GM18520 (cell line): ENCODE measurements around the gene ADAMTS17.

ENCODE experiments used
- ATAC-seq: cut with Tn5 transposase; IDR thresholded peaks from one replicate; pipeline ENCODE4 v1.9.1; 2021; ENCODE audit not compliant: unreplicated experiment

The ADAMTS17 gene

DNA sequence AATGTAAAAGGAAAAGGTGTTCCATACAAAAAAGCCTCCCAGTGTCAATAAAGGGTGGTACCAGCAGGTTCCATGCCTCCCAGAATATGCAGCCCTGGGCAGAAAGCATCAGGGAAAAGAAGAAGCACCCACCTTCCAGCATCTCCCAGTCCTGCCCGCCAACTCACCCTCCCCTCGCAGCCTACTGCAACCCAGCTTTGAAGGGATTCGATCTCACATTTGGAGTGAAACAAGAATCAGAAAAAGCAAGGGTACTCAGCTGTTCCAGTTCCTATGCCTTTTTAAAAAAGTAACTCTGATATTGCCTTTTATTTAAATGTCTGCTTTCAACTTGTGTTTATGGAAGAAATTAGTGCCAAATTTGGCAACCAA is 166.9 kb downstream of the ADAMTS17 start:
- no peak for ATAC-seq

DNA sequence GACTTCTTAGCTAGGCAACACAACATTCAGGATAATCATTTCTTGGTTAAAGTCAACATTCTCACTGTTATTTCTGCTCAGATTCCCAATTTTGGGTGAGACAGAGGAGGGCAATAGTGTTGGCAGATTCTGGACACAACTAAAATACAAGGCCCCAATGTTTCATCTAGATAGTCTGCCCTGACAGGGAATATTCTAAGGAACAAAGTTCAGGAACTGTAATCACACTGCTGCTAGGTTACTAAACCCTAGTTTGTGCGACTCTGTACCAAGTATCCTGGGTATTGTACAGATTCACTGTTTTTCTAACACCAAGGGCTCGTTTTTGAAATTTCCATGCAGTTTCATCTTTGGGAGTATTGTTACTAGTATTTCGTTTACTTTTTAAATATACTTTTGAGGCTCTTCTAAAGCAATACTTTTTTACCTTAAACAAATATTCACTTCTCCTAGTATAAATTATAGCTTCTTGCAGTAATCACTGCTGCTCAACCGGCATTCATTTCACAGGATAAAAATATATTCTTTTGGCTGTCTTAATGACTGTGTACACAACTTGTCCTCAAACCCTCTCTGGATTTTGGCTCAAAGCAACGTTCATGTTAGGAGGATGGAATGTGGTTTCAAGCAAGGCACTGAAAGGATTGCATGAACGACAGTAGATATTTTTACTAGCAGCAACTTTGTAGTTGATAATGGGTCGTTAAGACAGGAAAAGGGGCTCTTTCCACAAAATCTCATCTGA is 167.4 kb downstream of the ADAMTS17 start:
- ATAC-seq: no peak

DNA sequence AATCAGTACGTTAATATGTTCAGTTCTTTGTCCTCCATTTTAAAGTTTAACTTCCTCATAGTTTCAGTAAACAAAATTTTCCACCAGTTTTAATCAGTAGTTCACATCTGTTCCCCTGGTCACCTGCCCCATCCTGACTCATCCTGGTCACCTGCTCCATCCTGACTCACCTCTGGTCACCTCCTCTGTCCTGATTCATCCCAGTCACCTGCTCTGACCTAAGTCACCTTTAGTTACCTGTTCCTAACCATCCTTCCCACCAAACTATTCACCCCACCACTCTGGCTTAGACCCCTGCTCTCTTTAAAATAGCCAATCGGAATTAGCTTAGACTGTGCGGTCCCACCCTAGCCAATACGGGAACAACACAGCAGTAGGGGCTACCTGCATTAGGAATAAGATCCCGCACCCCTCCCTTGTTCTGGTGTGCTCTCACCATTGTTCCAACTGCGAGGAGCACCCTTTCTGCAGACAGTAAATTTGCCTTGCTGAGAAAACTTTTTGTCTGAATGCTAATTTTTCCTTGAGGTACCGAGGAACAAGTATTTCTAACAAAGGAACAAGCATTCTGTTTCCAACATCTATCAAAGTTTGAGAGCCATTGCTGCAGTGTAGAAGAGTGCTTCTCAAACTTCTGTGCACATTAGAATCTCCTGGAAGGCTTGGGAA is 169.3 kb downstream of the ADAMTS17 start:
- ATAC-seq: no peak

DNA sequence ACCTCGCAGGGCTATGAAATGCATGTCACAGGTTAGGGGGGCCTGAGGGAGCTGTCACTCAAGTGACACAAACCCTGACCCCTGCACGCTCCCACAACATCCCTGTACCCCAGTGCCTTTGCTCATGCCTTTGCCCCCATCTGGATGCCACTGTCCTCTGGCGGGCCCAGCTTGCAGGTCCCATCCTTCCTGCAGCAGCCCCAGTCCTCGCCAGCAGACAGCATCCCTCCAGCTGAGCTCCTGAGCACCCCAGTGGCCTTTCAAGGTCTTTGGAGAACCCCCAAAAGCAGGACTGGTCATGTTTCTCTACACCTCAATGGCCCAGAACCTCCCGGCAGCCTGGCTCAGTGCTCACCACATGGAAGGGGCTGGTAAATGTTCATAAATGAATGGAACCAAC is 170.4 kb downstream of the ADAMTS17 start:
- ATAC-seq: no peak

DNA sequence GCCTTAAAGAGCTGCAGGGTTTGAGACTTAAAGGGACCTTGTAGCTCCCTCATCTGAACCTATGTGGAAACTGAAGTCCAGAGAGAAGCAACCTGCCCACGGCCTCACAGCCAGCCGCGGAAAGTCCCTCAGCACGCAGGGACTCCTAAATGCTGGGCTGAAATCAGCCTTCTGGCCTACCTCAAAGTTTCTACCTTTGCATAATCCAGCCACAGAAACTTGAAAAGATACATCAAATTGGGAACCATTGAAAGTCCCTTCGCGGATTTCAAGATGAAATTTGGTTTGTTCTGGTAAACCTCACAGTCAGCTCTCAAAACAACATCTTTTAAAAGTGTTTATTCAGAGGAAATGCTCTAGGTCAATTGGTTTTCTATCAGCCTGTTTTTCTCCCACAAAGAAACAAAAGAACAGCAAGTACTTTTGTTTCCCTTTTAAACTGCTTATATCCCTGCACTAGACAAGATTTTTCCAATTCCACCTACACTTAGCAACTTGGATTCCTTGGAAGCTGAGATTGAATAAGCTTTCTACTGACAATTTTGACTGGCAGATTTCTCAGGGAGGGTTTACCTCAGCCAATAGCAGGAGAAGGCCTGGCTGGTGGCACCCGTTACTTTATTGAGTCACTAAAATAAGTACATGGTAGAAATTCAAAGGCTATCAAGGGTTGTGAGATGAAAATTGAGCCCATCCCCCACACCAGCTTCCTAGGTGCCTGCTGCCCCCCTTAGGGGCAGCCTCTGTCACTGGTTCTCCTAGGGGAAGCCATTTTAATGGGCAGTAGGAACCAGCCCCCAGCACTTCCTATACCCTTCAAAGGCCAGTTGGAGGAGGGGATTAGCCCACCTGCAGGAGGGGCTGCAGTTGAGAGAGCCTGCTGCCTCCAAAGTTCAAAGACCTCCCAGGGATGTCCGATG is 171.2 kb downstream of the ADAMTS17 start:
- ATAC-seq: peak; percentile 93

DNA sequence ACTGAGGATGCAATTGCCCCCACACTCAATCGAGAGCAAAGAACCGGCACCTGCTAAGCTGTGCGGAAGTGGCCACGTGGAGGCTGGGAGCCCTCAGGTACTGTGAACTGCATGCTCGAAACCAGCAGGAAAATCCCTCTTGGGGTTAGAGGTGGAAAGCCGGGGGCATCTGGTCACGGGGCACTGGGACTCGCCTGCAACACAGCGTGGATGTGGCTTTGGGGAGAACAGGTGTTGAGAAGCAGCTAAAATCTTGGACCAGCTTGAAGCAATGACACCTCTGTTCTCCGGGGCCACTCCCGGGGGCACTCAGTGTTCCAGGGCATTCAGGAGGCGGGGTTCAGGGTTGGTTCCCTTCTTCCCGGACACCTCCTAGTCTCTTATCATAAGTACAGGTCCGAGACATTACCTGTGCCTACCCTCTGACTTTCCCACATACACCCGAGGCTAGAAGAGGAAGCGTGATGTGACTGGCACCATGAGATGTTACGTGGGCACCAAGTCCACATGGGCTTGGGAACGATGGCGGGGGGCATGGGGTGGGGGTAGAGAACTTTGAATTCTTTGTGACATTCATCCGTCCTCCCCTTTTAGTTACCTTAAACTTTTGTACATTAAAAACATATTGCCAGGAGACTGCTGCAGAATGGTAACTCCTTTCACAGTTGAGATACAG is 172.0 kb downstream of the ADAMTS17 start:
- no peak for ATAC-seq

DNA sequence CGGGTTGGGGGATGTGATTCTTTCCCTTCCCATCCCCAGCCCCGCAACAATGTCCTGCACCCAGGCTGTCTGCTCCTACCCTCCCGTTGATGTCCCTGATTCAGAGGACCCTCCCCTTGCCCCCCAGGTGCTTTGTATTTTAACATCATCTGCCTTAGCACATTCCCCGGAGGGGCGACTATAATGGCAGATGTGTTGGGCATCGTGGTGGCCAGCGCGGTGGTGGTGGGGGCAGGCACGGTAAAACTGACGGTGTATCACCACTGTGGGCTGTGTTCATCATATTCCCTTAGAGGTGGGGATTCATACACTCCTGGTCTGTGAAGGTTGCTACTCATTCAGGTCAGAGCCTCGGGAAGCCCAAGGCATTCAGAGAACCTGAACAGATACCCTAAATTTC is 173.0 kb downstream of the ADAMTS17 start:
- ATAC-seq: no peak

DNA sequence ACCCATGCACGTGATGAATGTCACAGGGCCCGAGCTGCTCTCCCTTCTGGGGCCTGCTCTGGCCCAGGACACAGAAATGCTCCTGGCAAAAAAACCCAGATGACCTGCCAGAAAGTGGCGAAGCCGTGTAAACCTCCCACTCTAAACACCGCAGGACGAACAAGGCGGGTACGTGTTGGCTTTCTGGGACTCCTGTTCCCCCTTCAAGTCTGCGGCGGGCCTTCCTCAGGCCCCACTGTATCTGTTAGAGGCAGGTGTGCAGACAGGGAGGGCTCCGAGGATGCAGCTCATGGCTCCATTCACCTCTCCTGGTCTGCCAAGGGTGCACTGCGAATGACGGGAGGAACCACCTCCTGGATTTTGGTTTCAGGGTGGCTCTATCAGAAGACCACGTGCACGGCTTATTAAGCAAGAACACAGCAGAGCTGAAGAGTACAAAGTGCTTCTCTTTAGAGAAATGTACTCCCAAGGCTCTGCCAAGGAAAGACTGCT is 173.8 kb downstream of the ADAMTS17 start:
- ATAC-seq: no peak

DNA sequence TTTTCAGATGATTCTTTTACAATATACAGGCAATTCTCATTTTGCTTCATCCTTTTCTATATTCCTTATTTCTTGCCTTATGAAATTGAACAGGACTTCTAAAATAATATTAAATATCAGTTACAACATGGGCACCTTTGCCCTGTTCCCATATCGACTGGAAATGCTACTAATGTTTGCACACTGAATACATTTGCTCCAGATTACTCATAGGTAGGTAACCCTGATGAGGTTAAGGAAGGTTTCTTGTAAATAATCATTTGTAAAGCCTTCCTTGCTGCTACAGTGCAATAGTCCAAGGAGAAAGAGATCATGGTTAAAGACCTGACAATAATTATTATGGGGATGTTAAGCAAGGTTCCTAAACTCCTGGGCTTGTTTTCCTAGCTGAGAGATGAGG is 175.5 kb downstream of the ADAMTS17 start:
- no peak for ATAC-seq

DNA sequence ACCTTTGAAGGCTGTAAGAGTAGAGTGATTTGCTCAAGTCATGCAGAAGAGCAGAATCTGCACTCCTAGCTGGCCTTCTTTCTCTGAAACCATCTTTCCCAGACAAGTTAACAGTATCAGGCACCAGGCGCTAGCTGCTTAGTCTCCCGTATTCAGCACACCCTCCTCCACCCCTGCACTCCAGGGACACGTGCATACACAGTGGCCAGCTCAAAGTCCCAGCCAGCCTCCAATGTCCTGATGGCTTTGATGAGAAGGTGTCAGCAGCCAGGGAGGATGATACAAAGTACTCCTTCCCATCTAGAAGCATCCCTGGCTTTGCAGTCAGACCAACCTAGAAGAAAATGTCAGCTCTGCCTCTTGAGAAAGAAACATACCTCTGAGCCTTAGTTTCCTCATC is 177.8 kb downstream of the ADAMTS17 start:
- ATAC-seq: no peak

DNA sequence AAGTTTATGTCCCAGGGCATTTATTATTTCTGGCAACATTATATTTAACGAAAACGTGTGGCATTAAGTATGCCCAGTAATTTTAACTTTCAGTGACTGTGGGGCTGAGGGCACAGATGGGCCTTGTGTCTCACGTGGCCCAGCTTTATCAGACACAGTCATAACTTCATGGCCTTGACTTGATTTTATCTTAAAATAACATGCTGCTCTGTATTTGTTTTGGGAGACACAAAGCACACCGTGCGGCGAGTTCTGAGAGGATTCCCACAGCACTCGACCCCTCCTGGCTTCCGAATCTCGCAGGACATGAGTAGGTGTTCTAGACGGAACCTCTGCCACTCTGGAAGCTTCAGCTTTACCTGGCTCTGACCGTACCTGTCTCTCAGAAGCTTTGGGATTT is 180.8 kb downstream of the ADAMTS17 start:
- ATAC-seq: no peak

DNA sequence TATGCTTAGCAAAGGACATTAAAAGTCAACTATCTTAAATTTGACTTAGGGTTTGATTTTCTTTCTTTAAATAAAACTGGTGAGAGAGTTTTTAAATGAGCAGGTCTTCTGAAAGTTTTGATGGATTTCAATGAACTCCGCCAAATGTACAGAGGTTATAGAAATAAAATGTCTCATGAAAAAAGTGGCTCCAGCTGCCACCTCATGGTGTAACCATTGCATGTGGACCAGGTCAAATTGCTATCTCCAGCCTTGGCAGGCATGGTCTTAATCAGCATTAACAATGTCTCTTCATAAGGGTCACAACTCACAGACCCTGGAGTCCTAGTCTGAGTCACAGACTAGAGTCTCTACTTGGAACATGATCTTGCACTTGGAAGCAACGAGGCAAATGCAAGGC is 182.3 kb downstream of the ADAMTS17 start:
- no peak for ATAC-seq

DNA sequence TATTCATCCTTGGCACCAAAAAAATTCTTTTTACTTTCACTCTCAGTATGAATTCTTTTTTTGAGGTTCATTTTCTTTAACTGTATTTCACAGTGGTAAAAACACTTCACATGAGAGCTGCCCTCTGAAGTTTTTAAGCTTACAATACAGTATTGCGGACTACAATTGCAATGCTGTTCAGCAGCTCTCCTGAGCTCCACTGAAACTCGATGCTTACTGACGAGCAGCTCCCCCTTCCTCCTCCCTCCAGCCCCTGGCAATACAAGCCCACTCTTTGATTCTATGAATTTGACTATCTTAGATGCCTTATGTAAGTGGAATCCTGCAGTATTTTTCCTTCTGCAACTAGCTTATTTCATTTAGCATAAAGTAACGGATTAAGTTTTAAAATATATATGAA is 183.4 kb downstream of the ADAMTS17 start:
- no peak for ATAC-seq

DNA sequence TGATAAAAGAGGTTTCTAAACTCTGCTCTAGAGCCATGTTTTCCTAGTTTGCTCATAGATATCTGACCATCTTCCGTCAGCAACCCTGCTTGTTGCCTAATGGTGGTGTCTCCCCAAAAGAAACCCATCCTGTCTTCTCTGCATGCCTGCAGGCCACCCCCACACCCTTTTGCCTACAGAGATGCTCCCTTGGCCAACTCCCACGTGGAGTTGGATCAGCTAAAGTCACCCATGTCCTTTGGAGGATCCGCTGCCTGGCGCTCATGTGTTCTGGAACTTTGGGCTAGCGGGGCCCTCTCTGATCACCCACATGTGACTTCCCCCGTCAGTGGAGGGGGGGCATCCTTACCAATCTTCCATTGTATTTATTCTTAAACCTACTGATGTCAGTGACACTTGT is 185.6 kb downstream of the ADAMTS17 start:
- ATAC-seq: no peak

DNA sequence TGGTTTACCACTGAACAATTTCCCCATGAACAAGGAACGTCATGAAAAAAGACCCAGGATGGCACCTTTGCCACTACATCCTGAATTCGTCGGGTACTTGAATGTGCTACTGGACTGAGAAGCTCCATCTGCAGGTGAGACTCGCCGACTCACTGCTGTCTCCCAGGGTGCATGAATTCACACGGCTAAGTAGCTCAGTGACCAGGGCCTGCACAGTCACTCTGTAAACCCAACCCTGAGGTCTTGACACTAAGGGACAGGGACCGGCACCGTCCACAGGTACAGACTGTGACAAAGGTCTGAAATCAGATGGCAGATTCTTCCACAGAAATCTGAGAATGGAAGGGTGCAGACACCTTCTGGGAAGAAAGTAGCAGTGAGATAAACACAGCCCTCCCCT is 187.4 kb downstream of the ADAMTS17 start:
- ATAC-seq: no peak

DNA sequence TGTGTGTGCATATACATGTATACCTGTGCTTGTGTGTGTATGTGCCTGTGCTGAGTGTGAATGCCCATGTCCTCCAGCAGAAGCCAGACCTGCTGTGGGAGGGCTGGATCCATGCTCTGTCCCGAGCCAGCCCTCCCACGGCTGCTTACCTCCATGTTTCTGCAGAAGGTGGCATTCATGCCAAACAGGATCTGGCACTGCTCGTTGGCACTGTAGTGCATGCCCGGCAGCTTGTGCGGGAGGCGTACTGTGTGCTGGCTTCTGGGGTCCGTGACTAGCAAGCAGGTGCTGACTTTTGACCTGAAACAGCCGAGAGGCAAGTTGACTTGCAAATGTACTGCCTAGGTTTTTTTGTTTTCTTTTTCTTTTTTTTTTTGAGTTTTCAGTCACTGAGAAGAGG is 189.3 kb downstream of the ADAMTS17 start:
- ATAC-seq: no peak

DNA sequence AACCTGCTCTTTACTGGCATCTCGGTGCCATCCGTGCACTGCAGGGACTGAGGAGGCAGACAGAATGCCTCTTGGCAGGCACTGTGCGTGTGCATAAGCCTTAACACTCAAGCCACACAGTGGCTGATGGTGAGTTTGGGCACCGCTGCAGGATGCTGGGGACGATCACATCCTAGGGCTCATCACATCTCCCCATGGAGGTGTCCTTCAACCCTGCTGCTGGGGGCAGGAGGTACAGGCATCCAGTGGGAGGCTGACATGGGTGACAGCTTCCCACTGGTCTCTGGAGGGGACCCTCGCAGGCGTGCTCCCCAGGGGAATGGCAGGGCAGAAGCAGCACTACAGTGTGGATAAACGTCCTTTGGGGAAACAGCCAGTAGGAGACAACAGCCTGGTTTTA is 190.9 kb downstream of the ADAMTS17 start:
- no peak for ATAC-seq

DNA sequence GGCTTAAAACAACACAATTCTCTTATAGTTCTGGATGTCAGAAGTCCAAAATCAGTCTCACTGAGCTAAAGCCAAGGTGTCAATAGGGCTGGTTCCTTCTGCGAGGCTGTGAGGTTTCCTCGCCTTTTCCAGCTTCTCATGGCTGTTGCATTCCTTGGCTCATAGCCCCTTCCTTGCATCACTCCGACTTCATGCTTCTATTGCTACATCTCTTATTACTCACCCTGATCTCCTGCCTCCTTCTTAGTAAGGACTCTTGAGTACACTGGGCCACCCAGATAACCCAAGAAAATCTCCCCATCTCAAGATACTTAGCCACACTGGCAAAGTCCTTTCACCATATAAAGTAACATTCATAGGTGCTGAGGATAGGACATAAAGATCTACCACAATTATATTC is 193.9 kb downstream of the ADAMTS17 start:
- ATAC-seq: no peak

DNA sequence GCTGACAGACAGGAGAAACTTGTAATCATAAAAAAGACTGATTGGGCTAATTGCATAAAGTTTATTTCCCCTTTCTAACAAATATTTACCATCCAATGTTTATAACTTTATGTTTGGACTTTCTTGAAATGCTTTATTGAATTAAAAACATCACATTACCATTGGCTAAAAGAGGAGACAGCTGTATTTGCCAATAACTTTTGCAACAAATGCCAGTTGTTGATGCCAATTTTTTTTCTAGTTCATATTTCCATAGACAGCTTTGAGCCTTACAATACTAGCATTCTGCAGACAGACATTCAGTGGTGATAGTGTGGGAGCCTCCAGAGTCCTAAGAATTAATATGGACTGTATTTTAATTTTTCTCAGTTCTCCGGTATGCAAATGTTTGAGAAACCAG is 198.4 kb downstream of the ADAMTS17 start:
- ATAC-seq: no peak

DNA sequence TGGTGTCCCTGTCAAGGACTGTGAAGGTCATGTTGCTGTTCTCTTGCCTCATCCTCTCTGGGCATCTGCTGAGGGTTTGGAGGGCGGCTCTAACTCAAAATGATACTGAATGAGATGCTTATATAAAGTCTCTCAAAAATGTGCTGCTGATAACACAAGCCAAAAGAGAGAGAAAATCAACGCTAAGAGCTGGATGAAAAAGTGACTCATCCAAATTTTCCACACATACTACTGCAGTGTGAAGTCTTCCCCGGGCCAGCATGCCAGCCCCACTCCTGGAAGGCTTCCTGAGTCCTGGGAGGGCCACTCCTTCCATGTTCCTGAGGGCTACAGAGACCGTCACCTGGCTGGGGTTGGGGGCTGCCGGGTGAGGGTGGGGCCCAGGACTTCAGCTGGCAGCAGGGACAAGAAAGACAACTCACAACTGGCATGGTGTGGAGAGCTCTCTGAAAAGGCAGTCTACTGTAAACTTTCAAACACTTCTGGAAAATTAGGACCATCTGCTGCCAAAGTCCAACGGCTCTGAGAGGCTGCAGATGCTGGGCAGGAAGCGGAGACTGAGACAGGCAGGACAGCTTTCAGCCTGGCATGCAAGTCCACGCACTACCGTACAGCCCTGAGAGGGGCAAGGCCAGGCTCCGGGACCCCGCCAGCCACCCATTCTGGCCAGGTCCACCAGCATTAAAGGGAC is 200.3 kb downstream of the ADAMTS17 start:
- no peak for ATAC-seq
